Activated naive CD4-positive, alpha-beta T cell treated with Interleukin-2 at 50 U/mL for 16 hours (primary cell): ENCODE results near the gene WNK2.

Source experiments
- DNase-seq: peaks from one replicate; pipeline ENCODE4 v3.0.0-alpha.2; 2020

Gene WNK2

GRCh38 chr9:93222890-93223259, 38.9 kb downstream of the WNK2 start:
- DNase-seq = no peak

- no peak for DNase-seq
Observed at GRCh38 chr9:93223260-93224180, 39.6 kb downstream of the WNK2 start.

- DNase-seq = no peak
Observed at GRCh38 chr9:93224591-93224990, 40.7 kb downstream of the WNK2 start.

DNA sequence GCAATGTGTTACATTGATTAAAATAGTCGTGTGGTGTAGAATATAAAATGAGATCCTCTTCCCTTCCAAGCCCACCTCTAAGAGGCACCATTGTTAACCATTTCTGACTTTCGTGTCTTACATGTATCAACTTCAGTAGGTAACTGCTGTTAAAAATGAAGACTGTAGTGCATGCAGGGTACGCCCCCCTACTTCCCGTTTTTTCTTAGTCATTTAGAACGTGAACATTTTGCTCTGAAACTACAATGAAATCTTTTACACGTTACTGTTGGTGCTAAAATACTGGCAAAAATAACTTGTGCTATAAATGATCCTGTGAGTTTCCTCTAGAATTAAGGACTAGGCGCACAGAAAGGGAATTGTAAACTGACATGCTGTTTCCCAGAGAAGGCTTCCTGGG, 41.5 kb downstream of the WNK2 start:
- DNase-seq = no peak

- DNase-seq = no peak
Observed at GRCh38 chr9:93225892-93226291, 42.0 kb downstream of the WNK2 start.

DNA sequence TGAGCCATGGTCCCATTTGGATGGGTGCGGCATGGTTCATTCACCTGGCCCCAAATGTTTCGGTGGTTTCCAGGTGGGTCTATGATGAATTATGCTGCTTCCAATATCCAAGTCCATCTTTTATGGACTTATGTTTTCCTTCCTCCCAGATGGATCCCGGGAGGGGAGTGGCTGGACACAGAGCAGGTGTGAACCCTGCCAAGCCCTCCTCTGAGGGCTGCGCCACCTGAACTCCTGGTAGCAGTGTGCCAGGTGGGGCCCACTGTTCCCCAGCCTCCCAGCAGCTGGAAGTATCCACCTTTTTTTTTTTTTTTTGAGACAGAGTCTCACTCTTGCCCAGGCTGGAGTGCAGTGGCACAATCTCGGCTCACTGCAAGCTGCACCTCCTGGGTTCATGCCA, 42.9 kb downstream of the WNK2 start:
- no peak for DNase-seq

GRCh38 chr9:93228030-93228429, 44.1 kb downstream of the WNK2 start:
- DNase-seq = no peak

DNA sequence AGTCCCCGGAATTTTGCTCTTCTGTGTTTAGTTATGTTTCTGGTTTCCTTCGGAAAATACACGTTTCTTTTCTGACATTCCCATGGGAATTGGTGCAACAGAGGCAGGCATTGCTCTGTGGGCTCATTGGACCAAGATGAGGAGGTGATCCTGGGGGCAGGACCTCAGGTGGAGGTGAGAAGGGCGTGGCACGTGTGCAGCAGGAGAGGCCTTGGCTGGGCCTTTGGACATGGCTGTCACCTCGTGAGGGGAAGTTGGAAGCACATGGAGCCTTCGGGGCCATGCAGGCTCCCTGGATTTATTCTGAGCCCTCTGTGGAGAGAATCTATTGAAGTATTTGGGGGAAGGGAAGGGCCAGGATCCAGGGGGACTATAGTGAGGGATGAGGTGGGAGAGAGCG, 44.5 kb downstream of the WNK2 start:
- DNase-seq = no peak

DNA sequence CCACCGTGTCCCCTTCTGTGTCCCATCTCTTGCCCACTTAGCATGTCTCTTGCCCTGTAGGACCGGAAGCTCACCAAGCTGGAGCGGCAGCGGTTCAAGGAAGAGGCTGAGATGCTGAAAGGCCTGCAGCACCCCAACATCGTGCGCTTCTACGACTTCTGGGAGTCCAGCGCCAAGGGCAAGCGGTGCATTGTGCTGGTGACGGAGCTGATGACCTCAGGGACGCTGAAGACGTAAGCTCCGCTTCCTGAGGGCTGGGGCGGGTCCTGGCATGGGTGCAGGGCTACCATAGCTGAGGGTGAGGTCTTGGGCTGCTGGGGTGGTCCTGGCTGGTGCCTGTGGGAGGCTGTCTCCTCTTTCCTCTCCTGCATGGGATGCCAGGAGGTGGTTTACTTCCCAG, 45.7 kb downstream of the WNK2 start:
- DNase-seq = no peak

DNA sequence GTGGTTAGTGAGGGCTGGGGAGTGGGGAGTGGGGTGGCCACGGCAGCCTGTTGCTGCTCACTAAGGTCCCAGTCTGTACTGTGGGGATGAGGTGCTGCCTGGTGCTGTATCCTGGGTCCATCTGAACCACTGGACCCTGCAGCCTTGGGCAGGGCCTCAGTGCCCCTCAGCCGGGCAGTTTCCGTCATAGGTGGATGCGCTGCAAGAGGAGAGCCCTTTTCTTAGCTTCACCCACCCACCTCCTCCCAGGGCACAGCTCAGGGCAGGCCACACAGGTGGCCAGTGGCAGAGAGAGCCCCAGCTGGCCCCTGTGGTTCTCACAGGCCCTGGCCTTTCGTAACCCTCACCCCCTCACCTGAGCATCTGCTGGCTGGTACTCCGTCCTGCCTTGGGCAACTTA, 46.2 kb downstream of the WNK2 start:
- no peak for DNase-seq

- DNase-seq = no peak
Observed at GRCh38 chr9:93230601-93231000, 46.7 kb downstream of the WNK2 start.

DNA sequence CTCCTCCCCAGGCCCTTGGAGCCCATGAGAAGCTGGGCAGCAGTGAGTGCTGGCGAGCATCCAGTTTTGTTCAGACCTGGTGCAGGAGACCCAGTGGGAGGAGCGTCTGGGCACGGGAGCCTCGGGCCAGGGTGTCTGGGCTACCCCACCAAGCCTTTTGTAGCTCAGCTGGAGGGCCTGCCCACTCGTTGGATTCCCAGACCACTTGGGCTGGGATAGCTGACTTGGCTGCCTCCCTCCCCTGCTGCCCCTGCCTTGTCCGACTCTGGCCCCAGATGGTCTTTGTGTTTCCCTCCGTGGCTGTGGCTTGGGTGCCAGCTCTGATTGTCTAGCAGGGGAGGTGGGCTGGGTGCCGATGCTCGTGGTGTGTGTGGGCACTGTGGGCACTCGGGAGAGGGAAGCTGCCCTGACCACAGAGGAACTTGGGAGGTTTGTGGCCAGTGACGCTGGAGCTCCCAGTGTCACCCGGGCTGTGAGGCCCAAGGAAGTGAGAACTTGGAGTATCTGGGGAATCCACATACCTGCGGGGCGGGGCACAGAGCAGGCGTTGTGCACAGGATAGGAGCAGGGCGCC, 47.3 kb downstream of the WNK2 start:
- DNase-seq = no peak

GRCh38 chr9:93231716-93232115, 47.8 kb downstream of the WNK2 start:
- no peak for DNase-seq

DNA sequence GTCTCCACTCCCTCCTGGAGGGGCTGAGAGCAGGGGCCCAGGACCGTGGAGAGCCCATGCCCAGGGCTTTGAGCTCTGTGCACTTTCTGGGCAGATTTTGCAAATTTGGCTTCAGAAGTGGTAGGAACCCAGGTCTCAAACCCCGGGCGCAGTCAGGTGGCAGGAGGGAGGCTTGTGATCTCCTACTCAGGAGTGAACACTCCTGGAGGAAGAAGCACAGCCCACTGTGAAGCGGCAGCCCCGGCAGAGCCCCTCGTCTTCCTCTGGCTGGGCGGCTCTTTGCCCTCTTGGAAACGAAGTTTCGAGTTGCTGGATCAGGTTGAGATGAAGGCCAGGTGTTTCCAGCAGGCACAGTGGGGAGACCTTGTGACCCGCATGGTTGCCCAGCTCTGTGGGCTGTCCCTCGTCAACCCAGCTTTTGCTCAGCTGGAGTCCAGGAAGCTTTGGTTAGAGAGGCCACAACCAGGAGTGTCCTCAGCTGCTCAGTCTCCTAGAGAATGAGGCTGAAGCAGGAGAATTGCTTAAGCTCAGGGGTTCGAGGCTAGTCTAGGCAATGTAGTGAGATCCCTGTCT, 48.5 kb downstream of the WNK2 start:
- no peak for DNase-seq

GRCh38 chr9:93233033-93233432, 49.1 kb downstream of the WNK2 start:
- DNase-seq = no peak

DNA sequence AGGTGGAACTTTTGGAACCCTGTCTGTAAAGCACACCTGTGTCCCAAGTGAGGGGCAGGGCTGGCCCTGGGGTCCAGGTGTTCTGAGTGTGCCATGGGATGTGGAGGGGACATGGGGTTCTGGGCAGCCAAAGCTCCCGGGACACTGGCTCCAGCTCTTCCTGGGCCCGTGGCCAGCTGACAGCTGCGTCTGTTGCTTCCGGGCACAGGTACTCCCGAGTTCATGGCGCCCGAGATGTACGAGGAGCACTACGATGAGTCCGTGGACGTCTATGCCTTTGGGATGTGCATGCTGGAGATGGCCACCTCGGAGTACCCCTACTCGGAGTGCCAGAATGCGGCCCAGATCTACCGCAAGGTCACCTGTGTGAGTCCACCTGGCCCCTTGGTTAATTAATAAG, 50.7 kb downstream of the WNK2 start:
- no peak for DNase-seq

DNA sequence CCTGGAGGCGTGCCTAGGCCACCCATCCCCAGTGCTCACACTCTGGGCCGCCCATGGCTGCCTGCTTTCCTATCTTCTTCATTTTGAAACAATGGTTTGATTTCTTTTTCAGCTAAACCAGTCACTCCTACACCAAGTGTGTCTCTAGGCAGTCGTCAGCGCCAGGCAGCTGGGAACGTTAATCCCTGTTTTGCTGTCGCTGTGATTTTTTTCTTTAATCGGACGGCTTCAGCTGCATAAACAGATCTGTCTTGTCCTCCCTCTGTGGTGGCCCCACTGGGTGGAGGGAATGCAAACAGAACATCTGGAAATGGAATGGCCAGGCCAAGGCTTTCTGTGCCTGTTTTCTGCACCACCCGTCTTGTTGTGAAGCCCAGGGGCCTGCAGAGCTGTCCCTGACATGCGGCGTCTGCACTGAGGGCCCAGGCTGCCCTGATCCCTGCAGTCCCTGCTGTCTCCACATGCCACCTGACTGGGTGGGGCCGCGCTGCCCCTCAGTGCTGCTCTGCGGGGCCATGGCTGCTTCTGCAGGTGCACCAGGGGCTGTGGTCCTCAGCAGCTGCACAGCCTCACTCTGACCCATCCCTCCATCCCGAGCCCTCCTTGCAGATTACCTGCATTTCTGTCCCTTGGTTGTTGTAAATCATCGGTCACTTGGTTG, 51.5 kb downstream of the WNK2 start:
- DNase-seq = no peak

- DNase-seq = no peak
Observed at GRCh38 chr9:93236541-93237206, 52.7 kb downstream of the WNK2 start.

DNA sequence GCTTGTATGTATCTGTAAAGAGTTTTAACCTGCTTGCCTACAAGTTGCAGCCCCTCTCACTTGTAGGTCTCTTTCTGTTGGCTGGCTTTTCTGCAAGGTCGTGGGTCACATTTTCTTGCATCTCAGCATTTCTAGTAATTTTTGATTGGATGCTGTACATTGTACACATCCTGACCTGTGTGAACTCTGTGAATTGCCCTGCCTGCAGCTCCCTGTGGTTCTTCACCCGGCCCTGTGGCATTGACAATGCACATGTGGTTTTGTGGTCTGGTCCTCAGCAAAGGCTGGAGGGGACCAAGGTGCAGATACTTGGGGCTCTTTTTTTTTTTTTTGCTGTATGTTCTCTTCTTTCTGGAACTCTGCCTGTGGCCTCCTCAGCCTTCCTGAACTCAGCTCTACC, 53.6 kb downstream of the WNK2 start:
- DNase-seq = no peak

GRCh38 chr9:93238953-93239925, 55.3 kb downstream of the WNK2 start:
- DNase-seq = no peak

DNA sequence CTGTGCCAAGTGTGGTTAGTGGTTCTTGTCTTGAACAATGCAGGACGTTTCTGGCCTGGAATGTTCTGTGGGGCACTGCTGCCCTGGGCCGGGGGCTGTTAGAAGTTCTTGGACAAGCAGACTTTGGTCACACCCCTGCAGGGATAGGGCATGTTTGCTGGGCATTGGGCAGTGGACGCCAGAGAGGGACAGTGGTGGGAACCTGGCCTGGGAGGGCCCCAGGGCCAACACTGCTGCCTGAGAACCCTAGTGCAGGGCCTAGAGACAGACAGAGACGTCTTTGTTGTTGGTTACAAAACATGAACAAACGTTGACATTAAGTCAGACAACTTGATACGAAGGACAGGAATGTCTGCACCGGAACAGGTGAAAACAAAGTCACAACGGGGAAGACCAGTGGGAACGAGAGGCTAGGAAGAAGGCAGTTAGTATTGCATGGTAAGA, 57.0 kb downstream of the WNK2 start:
- DNase-seq = no peak

DNA sequence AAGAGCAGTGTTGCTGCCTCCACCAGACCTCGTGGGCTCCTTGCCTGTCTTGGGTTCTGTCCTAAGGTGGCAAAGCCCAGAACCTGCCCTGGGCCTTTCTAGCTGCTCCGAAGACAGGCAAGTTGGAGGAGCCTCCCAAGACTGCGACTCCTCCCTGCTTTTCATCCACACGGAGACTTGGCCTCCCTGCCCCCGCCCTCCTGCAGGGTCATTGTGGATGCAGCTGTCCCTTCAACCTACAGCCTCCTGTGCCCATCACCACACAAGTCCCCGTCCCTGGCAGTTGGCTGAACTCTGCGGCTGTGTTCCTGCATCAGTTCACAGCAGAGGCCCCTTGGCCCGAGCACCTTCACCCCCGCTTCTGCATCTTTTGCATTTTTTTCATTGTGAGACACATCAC, 59.2 kb downstream of the WNK2 start:
- no peak for DNase-seq
